ENCODE data around the gene UNC13C.

UNC13C gene

DNA sequence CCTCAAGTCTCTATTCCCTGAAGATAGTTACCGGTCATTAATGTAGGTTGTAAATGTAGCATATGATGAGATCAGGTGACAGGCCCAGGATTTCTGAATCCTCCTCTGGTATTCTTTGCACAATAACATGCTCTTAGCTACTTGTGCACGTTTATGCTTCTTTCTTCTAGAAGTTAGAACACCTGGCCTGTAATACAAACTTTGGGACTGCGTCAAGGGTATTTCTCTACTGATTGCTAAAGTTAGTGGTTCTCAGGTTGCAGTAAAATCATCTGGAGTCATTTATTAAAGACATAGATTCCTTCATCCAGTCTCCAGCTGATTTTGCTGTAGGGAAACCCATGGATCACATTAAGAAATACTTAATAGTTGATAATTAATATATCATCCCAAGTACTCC, 48.0 kb downstream of the UNC13C start:
- no peak for DNase-seq

DNA sequence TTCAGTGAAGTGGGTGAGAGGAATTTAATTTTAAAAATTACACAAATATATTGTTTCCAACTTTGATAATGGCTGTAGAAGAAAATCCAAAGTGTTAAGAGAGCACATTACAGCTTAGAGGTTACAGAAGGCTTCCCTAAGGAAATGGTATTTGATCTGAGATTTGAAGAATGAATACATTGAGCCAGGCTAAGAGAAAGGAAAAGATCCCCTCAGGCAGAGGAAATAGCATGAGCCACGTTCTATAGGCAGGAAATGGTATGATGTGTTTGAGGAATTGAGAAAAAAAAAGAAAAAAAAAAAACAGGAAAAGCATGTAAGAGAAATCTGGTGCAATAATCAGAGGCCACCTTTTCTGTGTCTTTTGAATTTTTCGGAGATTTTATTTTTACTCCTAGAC, 48.6 kb downstream of the UNC13C start:
- no peak for DNase-seq

DNA sequence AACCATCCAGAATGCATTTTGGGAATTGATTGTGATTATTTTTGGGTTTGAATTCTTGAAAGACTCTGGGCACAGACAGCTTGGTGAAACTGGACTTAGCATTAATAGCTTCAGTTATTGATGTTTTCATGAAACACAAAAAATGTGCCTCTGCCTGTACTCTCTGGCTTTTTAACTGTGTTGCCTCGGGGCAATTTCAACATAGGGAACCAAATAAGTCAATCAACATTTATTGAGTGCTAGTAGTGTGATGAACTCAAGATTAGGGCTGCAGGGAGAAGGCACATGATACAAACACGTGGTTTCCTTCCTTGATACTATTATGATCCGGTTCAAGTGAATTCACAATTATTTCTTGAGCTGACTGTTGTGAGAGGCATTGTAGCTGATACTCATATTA, 50.8 kb downstream of the UNC13C start:
- DNase-seq = no peak

DNA sequence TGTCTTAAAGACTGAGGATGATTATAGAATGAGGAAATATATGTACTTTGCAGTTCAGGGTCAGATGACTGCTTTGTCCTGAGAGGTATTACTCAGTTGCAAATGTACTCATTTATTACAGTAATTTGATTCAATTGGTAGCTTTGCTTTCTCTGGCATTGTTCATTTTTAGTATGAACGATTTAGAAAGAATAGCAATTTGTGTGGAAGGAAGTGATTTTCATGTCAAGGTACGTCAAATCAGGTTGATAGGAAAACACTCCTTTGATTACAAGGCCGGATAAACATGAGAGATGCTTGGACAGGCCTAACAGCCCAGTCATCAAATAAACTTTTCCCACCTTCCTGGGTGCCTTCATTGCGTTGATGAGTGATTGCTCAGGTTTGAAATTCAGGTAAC, 53.8 kb downstream of the UNC13C start:
- DNase-seq = no peak

DNA sequence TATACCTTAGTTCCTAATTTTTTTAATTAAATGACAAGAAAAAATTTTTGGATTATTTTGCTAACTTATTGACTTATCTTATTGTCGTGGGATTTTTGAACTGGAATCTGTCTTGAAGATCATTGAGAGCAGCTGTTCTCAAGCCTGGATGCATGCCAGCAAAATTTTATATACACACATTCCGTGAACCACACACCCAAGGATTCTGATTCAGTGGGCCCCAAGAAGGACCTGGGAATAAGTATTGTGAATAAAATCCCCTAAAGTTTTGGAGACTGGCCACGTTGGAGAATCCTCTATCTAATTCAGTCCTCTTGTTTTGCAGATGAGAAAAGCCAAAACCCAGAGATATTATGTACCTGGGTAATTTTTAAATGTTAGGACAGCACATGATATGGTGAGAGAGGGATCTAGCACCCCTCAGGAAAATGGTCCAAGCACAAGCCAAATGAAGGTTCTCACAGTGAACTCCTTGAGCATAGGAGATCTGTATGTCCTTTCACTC, 55.2 kb downstream of the UNC13C start:
- no peak for DNase-seq

DNA sequence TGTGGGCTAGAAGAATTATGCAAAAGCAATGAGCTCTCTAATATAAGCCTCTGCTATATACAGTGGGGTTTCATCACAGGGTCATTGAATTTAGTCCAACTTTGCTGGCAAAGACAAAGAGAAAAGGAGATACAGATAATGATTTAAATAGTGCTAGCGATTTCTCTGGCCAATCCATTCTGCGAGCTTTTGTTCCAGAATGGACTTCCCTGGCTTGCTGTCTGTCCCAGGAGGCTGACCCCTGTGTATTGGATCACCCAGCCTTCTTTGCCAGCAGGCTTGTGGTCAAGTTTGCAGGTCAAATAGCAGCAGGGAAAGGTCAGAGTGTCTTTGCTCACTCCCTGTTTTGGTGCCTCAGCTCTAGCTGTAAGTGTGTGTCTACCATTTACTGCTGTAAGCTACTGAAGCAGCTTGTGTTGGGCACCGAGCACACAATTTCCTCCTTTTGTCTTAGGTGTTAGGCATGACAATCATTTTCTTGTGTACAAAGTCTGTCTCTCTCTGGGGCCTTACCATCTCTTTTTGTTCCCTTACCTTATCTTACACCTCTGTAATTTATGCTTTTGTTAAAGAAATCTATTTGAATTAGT, 55.7 kb downstream of the UNC13C start:
- no peak for DNase-seq

DNA sequence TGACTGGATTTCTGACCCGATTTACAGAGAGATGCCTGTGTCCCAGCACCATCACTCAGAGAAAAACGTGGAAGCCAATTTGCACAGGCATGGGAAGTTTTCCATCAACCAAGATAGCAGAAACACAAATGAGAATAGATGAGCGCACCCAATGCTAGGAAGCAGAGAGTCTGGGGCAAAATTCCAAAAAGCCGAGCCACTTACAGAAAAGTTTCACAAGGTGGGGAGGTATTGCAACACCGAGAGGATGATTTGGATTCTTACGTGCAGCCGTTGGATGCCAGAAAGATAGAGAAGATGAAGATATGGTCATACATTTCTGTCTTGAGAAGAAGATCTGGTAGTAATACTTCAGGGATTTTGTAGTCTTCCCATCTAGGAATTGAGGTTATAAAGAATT, 57.4 kb downstream of the UNC13C start:
- no peak for DNase-seq

DNA sequence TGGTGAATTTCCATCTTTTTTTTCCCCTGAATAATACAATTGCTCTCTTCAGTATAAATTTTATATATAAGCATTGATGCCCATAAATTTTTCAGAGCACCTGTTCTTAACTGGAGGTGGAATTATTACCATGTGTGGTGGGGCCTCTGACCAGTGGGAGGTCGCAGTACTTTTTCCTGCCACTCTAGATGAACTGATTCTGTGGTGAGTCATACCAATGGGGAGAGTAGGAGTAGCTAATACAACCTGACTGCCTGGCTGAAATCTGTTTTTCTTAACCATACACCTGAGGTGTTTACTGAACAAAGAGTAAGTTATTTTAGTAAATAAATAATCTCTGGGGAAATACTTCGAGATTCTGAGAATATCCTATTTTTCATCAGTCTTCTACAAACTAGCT, 67.2 kb downstream of the UNC13C start:
- no peak for DNase-seq

DNA sequence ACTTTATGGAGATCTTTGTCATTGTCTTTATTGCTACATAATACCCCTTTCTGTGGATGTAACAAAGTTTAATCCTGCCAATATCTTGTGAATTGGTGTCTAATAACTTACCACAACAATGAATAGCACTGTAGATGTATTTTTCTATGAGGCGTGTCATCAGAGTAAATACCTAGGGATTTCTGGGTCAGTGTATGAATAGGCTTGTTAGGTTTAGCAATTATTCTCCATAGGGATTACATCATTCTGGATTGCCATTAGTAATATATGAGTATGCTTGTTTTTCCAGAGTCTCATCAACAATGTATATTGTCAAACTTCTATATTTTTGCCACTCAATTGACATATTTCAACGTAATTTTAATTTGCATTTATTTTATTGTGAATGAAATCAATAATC, 67.9 kb downstream of the UNC13C start:
- DNase-seq = no peak

DNA sequence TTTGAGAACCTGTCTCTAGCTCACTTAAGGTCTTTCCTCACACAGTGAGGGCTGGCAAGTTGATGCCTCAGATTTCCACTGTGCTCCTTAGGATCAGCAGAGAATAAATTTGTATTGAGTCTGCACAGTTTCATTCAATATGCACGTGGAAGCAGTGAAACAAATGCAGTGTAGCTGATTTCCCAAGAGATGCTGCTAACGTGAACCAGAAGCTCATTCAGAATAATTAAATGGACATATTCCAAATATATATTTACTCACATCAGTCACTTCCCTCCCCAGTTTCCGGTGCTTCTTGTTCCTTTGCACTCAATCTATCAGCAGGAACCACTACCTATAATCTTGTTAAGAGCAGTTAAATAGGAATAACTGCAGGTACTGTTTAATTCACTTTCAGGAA, 86.1 kb downstream of the UNC13C start:
- DNase-seq = no peak

DNA sequence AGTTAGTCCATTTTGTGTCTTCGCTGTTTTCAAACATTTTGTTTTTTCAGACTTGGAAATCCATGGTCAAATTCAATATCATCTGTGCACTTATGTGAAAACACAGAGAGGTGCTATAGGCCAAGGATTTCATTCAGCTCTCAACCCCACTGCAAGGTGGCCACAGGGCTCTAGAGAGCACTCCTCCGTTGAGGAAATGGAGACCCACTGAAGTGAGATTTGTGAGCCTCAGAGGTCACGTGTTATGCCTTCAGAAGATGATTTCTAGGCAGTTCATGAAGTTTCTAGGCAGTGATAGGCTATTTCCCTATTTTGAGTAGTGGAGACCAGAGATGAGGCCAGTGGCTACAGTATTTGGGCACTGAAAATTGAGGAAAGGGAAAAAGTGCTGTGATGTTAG, 88.2 kb downstream of the UNC13C start:
- no peak for DNase-seq

DNA sequence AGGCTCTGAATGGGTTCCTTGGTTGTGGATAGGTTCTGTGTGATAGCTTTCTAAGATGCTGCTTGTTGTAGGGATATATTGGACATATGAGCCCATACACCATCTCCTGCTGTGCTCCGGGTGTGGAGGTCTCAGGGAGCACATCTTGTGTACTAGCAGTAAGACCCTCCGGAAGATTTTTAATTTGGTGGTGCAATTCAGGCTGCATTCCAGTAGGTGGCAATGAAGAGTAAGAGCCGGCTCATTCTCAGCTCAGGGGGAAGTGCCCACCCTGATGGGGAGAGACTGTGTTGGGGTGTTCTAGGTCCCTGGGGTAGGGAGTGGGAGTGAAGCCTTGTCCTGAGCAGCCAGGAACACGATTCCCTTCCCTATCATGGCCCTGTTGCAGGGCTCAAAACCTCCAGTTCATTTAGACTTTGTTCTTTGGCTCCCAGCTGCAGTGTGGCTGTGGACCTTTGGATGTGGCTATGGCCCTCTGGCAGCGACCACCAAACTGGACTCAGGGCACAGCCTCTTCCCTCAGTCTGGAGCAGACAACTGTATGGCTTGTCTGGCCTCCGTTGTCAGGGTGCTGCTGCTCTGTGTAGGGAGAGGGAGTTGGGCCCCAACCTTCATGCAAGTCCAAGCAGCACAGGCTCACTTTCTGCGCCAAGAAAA, 104.7 kb downstream of the UNC13C start:
- no peak for DNase-seq

DNA sequence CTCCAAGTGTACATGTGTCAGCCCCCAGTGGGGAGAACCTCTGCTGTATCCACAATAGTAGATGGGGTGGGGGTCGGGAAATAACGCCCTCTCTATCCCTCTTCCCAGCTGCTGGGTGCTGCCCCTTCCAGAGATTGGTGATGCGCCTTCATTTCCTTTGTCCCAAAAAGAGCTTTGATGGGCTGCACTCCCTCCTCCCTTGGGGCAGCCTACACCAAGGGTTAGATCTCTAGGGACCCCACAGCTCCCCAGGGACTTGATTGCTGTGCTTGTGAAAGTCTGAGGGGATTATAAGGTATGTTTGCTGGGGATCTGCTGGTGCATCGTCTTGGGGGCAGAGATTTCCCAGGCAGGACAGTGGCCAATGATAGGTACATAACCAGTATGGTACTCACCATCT, 105.3 kb downstream of the UNC13C start:
- no peak for DNase-seq

DNA sequence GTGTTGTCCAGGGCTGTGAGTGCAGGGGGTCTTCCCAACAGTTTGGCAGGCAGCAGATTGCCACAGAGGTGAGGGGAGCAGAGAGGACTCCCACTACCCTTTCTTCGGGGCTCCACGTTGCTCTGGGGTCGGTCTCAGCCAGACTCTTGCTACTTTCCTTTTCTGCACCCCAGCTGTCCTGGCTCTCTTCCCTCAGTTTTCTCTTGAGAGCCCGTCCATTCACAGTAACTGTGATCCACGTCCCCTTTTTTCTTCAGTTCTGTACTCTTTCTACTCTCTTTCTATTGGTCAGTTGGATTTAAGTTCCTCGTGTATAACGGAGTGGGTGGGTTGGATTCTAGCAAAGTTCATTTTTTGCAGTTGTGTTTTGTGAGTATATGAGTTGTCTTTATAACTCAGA, 105.8 kb downstream of the UNC13C start:
- DNase-seq = no peak

DNA sequence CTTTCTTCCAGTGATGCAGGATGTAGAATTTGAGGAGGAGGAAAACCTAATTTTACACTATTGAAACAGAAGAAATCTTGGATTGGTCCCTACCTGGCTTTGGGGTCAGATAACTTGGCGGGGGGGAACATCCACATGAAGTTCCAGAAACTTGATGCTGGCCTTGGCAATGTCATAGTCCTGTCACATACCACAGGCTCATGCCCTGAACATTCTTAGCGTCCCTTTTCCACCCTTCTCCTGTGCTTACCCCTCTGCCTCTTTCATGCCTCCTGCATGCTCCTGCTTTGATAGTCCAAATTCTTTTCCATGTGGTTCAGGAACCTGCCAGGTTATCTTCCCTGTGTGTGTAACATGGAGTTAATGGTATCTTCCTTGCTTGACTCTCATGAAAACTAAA, 110.6 kb downstream of the UNC13C start:
- no peak for DNase-seq

DNA sequence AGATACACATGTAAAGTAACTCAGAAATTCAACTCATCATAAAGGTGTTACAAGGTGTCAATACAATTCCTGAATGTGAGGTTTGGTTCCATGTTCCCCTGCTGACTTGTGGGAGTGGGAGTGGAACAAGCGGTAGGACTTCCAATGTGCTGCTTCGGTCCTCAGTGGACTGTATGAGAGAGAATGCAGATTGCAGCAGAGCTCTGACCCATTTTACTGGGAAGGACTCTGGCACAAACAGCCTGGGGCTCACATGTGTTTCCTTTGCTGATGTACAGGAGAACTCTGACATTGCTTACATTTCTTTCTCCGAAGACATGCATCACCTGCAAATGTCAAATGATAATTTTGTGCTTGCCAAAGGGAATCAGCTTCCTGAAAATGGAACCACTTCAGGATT, 111.5 kb downstream of the UNC13C start:
- no peak for DNase-seq

DNA sequence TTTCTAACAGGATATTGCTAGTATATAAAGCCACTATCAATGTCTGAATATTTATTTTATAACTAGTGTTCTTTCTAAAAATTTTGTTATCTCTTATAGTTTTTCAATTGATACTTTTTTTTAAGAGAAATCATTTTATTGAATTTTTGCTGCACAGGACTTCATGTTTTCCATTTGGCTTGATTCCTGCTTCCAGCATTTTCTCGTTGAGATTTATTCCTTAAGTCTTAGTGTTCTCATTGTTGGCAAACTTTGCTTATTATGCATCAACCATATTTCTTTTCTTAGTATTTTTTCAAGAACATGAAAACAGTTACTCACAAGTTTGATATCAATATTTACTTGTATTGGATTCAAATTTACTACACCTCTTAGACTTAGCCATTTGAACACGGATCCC, 113.4 kb downstream of the UNC13C start:
- DNase-seq = no peak

DNA sequence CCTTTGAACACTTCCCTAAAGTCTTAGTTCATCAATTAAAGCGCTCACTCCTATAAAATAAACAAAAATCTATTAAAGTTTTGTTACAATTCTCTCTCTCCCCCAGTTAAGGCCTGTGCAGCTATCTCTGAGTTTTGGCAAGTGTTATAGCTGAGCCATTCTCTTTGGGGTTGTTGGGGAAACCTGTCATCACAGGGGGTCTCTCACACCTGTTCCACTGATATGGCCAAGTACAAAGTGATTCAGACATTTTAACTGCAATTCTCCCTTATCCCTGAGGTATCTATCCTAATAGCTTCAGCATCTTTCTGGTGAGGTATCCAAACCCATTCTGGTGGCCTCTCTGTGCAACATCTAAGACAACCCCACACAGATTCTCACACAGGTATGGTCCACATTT, 116.4 kb downstream of the UNC13C start:
- no peak for DNase-seq

DNA sequence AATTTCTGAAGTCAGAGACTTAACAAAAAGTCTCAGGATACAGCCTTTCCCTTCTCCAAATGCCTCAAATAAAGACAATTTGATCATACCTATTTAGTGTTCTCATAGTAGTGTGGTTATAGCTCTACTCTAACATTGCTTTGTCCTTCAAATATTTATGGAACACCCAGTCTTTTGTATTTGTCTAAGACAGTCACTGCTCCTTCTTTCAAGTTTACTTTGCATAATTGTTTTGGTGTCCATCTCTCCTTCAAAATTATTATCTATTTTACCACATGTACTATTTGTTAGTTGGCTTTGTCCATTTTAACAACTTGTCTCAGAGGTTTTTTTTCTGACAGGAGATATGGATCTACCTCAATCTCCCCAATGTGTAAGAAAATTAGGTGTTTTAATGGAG, 118.8 kb downstream of the UNC13C start:
- no peak for DNase-seq

DNA sequence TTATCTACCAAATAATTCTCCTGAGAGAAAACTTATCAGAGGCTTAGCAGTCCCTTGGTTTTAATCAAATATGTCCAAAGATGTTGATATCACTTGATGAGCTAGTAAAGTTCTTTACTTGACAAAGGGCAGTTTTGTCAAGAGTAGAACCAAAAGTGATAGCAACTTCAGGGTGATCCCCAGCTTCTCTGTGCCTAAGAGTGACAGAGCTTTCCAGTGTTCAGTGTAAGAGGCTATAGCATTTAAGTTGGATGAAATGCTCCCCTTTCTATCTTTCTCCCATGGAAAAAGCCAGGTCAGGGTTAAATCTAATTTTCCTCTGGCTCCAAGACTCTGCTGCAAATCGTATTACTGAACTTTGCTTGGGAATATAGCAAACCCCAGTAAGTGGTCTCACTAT, 120.8 kb downstream of the UNC13C start:
- DNase-seq = no peak

DNA sequence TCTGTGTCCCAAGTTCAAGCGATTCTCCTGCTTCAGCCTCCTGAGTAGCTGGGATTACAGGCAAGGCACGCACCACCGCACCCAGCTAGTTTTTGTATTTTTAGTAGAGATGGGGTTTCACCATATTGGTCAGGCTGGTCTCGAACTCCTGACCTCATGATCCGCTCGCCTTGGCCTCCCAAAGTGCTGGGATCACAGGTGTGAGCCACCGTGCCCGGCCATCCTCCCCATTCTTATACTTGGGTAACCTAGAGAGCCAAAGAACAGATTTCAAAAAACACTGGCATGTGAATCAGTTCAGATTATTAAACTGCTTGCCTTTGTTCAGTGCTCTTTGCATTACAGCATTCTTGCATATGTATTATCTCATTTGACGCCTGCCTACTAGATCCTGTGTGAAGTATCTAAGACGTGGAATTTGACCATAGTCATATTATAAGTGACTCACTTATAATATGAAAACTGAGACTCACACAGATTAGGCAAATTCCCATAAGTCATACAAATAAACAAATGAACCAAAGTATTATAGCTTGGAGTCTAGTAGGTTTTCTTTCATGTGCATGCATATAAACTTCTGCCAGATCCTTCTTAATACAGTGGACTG, 123.5 kb downstream of the UNC13C start:
- no peak for DNase-seq

DNA sequence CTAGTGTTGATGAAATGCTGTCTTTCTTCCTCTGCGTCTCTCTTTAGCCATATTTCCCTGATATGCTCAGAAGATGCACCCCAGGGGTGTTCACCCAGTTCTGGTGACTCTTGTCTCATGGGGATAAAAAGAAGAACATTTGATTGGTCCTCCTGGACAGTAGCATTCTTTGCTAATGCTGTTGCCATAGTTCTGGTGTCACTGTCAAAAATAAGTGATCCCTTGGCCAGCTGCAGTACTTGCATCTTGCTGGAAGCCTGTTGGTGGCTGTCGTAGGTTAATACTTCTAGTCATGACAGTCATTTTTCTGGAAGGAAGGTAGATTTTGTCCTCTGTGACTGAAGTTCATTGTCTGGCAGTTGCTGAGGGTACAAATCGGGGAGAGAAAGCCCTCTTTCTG, 124.5 kb downstream of the UNC13C start:
- DNase-seq = no peak

DNA sequence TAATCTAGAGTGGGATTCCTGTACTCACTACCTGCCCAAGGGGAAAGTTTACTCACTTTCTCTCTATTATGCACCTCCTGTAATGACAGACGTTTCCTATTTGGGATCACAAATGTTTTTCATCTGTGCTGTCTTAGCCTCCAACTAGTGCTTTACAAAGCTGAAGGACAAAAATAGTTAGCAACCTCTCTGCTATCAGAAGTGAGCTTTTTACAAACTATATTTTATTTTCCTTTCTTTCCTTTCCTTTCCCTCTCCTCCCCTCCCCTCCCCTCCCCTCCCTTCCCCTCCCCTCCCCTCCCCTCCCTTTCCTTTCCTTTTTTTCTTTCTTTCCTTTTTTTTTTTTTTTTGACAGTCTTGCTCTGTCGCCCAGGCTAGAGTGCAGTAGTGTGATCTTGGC, 130.8 kb downstream of the UNC13C start:
- no peak for DNase-seq

DNA sequence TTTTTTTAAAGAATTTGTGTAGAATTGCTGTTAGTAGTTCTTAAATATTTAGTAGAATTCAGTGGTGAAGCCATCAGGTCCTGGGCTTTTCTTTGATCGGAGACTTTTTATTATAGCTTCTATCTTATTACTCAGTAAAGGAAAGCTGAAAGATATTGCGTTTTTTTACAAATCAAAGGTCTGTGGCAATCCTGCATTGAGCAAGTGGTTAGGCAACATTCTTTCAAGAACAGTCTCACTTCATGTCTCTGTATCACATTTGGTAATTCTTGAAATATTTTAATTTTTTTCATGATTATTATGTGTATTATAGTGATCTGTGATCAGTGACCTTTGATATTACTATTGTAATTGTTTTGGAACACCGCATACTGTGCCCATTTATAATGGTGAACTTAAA, 140.8 kb downstream of the UNC13C start:
- no peak for DNase-seq

DNA sequence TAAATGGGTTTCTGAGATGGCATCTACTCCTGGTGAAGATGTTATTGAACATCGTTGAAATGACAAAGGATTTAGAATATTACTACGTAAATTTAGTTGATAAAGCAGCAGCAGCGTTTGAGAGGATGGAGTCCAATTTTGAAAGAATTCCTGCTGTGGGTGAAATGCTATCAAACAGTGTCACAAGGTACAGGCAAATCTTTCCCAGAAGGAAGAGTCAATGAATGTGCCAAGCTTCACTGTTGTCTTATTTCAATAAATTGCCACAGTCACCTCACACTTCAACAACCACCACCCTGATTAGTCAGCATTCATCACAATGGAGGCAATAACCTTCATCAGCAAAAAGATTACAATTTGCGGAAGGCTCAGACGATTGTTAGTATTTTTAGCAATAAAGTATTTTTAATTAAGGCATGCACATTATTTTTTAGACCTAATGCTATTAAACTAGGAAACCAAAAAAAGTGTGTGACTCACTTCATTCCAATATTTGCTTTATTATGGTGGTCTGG, 142.8 kb downstream of the UNC13C start:
- no peak for DNase-seq
